OCI-LY3 (cell line): ENCODE results near the gene TRIM62.

ENCODE experiments used
- EZH2phosphoT487 ChIP-seq: fragments of 200-600 bp; shearing (Covaris generic); IDR thresholded peaks from 2 replicates; pipeline ENCODE4 v1.6.1; 2018; ENCODE audit warnings: antibody characterized with exemption, mixed run types, low read depth
- TF ChIP-seq, protein P1 (sequence below): fragments of 200-600, 300-600 bp; sonication (generic); IDR thresholded peaks from 2 replicates; pipeline ENCODE4 v1.5.1; 2014; ENCODE audit warnings: antibody characterized with exemption, low read length, low read depth

DNA sequence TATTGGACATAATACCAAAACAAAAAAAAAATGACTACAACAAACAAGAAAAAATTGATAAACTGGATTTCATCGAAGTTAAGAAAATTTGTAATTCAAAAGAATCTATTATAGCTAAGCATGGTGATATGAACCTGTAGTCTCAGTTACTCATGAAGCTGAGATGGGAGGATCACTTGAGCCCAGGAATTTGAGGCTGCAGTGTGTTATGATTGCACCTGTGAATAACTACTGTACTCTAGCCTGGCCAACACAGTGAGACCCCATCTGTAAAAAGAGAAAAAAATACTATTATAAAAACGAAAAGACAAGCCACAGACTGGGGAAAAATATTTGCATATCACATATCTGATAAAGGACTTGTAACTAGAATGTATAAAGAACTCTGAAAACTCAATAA lies 24.5 kb upstream of the TRIM62 start:
- TF ChIP-seq, protein P1, sequence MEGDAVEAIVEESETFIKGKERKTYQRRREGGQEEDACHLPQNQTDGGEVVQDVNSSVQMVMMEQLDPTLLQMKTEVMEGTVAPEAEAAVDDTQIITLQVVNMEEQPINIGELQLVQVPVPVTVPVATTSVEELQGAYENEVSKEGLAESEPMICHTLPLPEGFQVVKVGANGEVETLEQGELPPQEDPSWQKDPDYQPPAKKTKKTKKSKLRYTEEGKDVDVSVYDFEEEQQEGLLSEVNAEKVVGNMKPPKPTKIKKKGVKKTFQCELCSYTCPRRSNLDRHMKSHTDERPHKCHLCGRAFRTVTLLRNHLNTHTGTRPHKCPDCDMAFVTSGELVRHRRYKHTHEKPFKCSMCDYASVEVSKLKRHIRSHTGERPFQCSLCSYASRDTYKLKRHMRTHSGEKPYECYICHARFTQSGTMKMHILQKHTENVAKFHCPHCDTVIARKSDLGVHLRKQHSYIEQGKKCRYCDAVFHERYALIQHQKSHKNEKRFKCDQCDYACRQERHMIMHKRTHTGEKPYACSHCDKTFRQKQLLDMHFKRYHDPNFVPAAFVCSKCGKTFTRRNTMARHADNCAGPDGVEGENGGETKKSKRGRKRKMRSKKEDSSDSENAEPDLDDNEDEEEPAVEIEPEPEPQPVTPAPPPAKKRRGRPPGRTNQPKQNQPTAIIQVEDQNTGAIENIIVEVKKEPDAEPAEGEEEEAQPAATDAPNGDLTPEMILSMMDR = no peak
- no peak for TF ChIP-seq EZH2phosphoT487
